SH-SY5Y (cell line): ENCODE results near the gene S100PBP.

ENCODE experiments used
- GATA2 ChIP-seq: IDR thresholded peaks from 2 replicates; pipeline ENCODE4 v1.6.1; 2011; ENCODE audit warnings: mild to moderate bottlenecking, low read depth, low read length
- GATA3 ChIP-seq: IDR thresholded peaks from 2 replicates; pipeline ENCODE4 v1.6.1; 2011; ENCODE audit warnings: low read depth, mild to moderate bottlenecking, low read length, moderate library complexity

S100PBP gene

GRCh38 chr1:32899586-32900296, 82.3 kb downstream of the S100PBP start:
- TF ChIP-seq GATA2 (no peak), GATA3 (no peak)

GRCh38 chr1:32900371-32900955, 83.0 kb downstream of the S100PBP start:
- TF ChIP-seq GATA3 (no peak), GATA2 (no peak)

GRCh38 chr1:32900956-32901822, 83.7 kb downstream of the S100PBP start, which contains the start of gene TMEM54:
Gene TMEM54, minus strand, starts transcription at chr1:32901389. Its CDS starts 151 bp downstream, at chr1:32901238.
- TF ChIP-seq GATA2: no peak
- TF ChIP-seq GATA3: no peak

- no peak for TF ChIP-seq GATA3
- TF ChIP-seq GATA2: no peak
These were observed 84.5 kb downstream of the S100PBP start for GRCh38 chr1:32901823-32902534.

DNA sequence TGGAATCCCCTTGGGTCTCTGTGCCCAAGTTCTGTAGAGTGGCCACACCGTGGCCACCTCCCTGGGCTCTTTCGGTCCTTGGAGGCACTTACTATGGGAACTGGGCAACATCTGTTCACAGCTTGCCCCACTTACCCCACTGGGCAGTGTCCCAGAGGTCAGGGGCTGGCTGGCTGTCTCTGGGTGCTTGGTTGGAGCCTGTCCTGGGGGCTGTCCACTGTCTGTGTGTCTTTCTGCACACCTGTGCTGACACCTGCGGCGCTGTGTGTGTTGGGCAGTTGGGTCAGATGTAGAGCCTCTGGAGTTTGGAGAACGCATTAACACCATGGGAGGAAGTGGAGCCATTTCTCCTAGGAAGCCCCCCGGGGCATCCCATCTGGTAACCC, 85.1 kb downstream of the S100PBP start:
- no peak for TF ChIP-seq GATA2
- TF ChIP-seq GATA3: no peak

DNA sequence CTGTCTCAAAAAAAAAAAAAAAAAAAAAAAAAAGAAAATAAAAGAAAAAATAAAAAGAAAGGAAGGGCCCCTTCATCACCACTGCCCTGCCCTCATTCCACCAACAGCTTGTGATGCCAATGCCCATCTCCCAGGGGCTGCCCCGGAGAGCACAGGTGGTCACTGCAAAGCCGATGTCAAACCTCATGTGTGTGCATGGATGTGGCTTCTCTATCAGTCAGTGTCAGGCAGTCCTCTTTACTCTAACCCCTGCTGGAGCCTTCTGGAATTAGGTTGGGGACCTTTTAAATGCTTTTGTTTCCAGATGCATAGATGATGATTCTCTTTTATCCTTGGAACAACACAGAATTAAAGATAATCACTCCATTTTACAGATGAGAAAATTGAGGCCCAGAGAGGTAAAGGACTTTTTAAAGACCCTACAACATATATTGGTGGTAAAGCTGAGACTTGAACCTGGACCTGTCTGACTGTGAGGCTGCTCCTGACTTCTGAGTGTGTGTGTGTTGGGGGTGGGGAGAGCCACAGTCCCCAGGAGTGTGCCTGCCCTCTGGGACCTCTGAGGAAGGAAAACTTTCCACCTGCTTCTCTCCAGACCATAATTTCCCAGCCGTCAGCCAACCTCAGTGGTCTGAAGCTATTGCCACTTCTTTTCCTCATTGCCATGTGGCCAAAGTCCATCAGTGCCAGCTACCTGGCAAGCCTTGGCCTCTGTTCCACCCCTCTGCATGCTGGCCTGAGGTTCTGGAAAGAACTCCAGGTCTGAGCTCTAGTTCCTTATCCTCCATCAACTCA, 86.7 kb downstream of the S100PBP start:
- TF ChIP-seq GATA2: no peak

DNA sequence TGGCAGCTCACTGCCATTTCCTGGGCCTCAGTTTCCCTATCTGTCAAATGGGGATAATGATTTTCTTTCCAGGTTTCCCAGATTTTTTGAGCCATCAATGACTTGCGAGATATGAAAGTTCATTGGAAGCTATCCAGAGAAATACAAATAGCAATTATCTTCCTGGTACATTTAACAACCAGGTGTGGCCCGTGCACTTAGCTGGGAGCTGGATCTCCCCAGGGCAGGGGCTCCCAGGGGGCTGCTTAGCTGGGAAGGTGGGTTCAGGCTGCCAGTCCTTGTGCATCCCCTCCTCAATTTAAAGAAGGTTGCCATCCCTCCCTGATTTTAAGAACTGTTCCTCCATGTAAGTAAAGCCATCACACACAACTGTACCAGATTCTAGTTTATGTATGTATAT, 87.3 kb downstream of the S100PBP start:
- TF ChIP-seq GATA2 (no peak), GATA3 (no peak)

DNA sequence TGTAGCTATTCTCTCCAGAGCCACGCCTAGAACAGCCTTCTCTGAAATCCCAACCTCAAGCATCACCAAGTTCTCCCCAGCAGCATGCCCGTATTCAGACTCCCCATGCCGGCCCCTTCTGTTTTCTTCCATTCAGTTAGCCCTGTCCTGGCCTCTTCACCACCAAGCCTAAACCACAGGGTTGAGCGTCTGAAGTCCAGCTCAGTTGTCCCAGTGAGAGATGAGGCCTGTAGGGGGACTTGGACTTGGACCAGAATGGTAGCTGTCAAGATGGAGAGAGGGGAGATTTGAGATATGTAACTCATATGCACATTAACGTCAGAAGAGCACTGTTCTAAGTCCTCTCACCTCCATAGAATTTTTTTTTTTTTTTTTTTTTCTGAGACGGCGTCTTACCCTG, 89.2 kb downstream of the S100PBP start:
- no peak for TF ChIP-seq GATA2

- no peak for TF ChIP-seq GATA3
These were observed 90.0 kb downstream of the S100PBP start for GRCh38 chr1:32907435-32907834.
